HG03520 (cell line): ENCODE measurements around the gene RAB8B.
A peak's percentile ranks its signal among the peaks of the same experiment; 100 is the strongest.

Experiments used
- ATAC-seq: cut with Tn5 transposase; IDR thresholded peaks from one replicate; pipeline ENCODE4 v1.9.1; 2021; ENCODE audit warnings: mild to moderate bottlenecking, moderate library complexity; ENCODE audit not compliant: unreplicated experiment

Gene RAB8B

DNA sequence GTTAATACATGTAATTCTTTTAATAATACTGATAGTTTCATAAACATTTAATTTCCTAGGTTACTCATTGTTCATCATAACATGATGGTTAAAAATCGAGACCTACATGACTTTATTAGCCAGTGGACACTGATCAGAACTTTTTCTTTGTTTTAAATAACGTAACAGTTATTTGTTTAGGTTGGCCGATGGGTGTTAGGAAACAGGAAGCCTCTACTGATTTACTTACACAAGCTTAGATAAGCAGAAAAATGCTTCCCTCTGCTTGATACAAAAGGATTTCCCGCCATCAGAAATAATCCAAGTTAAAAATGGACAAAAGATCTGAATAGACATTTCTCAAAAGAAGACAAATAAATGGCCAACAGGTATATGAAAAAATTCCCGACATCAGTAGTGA is 71.4 kb downstream of the RAB8B start:
- ATAC-seq: no peak

- no peak for ATAC-seq
These were observed 71.9 kb downstream of the RAB8B start for GRCh38 chr15:63261311-63261710.

DNA sequence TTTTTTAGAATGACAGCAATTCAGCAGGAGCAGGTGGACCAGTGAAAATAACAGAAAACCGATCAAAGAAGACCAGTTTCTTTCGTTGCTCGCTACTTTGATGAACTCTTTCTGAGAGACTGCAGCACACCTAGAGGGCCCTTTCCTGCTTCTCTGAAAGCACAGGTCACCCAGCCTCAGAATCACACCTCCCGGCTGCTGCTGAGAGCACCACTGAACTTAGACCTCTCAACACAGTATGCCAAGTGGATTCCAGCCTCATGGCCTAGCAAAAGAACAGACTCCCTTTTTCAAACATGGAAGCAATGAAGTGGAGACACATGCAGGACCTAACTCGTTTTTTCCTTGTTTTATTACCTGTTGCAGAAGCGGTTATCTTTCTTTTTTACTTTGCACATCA is 74.1 kb downstream of the RAB8B start:
- no peak for ATAC-seq

DNA sequence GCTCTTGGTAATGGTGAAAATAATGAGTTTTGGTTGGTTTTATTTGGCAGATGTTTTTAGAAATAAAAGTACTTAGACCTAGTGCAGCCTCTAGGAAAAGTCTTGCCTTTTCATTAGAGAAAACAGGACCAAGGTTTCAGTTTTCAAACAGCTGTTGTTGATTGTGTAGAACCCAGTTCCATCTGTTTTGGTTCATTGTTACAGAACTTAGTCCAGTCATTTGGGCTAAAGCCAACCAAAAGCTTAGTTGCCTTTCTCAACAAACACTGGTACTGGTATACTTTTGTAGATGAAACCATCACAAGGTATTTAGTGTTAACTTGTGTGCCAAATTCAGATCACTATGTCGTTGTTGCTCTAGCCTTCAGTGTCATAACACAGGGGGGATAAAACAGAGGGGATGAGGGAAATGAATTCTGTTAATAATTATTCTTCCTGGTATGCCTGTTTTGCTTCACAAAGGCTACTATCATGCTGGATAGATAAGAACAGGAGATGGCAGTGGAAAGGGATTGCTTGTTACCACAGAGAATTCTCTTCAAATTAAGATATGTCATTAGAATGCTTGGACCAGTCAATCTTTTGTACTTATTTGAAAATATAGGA is 75.4 kb downstream of the RAB8B start:
- no peak for ATAC-seq

DNA sequence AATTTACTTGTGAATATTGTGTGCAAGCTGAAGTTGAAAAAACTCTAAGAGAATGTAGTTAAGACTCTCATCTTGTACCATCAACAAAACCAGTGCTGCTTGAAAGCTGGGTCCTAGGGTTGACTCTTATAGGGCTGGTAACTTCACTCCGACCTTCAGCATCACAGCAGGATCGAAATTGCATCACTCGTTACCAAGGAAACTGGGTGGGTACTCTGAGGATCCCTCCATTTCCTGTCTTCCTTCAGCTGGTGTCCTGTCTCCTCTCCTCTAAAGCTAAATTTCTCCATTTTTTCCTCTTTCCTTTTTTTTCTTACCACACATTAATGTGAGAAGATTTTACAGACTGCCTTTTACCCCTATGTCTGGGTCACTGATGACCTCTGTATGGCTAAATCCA is 85.0 kb downstream of the RAB8B start:
- ATAC-seq: no peak

DNA sequence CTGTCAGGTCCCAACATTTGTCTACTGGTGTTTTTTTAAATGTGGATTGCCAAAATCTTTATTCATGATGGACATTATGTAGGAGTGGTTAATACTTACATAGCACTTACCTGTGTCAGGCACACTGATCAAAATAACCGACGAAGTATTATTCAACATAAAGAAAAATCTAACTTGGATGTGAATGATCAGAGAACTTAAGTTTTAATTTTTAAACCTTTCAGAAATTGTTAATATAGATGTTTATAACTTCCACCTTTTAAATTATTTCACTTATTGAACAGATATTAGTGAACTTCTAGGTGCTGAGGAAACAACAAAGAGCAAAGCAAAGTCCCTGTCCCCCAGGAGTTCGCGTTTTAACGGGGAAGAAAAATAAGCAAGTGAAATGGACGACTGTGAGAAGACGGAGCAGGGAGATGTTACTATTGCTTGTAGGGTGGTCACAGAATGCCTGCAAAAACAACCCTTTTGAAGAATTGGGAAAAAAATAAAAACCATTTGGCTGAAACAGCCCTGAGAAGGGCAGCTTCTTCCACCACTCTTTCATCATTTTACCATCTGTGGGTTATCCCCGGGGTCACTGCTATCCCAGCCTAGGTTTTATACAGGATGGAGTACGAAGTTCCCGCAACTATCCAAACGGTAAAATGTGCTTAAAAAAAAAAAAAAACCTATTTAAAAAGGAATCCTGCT is 87.1 kb downstream of the RAB8B start:
- no peak for ATAC-seq

DNA sequence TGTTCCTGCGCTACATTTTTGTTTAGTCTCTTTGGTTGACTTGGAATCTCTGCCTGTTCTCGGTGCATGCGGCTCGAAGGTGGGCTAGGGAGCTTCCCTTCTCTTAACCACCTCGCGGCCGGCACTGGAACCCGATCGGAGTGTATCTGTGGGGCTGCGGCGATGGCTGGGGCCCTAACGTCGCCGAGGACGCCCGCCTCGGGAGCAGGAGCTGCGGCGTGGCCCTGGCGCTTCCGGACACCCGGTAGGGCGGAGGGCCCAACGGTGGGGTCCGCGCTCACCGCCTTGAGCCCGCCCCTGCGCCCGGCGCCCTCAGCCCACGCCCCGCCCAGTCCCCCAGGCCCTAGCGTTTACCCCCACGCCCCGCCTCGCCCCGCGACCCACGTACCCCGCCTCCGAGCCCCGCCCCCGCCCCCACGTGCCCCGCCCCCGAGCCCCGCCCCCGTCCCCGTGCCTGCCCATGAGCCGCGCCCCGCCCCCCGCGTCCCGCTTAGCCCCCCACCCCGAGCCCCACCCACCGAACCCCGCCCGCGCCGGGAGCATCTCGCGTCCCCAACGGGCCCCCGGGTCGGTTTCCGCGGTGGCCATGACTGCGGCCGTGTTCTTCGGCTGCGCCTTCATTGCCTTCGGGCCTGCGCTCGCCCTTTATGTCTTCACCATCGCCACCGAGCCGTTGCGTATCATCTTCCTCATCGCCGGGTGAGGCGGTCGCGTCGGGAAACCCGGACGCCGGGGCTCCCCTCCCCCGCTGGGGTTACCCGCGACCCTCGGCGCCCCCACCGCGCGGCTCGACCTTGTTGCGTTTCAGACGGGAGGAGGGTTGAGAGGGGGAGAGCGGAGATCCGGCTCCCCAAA is 87.9 kb downstream of the RAB8B start, which contains the start of gene APH1B:
Gene APH1B (plus strand): TSS at position 568 of the 855 bp plus-strand sequence. CDS start 19 bp downstream, at position 587.
- ATAC-seq: peak; percentile 68

DNA sequence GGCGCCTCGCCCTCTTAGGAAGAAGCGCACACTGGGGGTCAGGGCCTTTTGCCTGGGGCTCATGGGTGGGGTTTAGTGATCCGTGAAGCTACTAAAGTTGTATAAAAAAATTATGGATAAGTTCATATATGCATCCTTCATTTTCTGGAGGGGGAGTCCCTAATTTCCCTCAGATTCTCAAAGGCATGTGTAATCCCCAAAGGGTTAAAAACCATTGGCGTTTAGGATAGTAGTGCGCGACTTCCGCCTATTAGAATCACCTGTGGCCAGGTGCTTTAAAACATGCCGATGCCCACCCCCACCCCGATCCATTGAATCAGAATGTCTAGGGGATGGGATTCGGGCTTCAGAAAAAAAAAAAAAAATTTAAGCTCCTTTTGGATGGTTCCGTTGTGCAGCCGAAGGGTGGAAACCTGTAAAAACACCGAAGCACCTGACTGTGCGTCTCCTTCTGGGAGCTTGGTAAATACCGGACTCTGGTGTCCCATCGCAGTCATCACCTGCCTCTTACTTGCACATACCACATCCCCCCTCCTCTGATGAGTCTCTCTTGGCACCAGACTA is 88.6 kb downstream of the RAB8B start:
- ATAC-seq: peak; percentile 39

DNA sequence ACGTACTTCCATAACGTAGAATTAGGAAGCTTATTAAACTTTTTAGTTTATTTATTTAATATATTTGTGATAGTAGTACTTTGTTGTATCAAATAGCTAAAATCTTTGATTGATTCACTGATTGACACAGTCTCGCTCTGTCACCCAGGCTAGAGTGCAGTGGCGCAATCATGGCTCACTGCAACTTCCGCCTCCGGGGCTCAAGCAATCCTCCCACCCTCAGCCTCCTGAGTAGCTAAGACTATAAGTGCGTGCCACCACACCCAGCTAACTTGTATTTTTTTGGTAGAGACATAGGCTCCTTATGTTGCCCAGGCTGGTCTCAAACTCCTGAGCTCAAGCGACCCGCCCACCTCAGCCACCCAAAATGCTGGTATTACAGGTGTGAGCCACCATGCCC is 93.7 kb downstream of the RAB8B start:
- no peak for ATAC-seq

DNA sequence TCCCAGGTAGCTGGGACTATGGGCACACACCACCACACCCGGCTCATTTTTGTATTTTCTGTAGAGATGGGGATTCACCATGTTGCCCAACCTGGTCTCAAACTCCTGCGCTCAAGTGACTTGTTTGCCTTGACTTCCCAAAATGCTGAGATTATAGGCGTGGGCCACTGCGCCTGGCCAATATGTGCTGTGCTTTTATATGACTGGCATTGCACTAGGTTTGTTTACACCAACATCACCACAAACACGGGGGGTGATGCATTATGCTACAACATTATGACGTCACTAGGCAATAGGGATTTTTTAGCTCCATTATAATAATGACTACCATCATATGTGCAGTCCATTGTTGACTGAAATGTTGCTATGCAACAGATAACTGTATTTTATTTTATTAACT is 94.9 kb downstream of the RAB8B start:
- no peak for ATAC-seq

DNA sequence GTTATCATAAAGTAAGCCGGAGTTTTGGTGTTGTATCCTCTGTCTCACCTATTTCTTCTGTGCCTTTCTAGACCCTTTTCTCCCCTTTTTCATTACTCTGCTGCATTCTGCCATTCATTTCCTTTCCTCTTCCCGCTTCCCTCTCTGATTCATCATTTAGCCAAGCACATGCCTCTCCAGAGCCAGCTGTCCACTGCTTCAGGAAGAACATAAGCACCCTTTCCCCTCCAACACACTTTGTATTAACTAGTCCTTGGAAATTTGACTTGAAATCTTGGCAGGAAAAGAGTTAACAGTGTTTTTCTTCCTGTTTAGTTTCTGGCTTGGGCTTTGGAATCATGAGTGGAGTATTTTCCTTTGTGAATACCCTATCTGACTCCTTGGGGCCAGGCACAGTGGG is 97.7 kb downstream of the RAB8B start:
- ATAC-seq: no peak

DNA sequence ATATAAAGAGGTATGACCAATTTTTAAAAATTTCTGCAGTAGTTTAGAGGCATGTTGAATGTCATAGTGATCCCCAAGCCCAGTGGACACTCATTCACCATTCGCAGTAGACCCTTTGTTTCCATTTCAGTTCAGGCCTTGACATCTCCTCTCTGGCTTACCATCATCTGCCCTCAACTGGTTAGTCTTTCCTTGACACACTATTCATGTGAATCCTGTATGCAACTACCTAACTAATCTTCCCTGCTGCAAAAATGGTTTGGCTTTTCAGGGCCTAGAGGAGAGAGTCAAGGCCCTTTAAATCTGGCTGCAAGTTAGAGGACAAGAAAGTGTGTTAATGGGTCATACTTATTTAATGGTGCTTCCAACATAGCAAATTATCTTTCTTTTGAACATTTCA is 98.9 kb downstream of the RAB8B start:
- no peak for ATAC-seq

DNA sequence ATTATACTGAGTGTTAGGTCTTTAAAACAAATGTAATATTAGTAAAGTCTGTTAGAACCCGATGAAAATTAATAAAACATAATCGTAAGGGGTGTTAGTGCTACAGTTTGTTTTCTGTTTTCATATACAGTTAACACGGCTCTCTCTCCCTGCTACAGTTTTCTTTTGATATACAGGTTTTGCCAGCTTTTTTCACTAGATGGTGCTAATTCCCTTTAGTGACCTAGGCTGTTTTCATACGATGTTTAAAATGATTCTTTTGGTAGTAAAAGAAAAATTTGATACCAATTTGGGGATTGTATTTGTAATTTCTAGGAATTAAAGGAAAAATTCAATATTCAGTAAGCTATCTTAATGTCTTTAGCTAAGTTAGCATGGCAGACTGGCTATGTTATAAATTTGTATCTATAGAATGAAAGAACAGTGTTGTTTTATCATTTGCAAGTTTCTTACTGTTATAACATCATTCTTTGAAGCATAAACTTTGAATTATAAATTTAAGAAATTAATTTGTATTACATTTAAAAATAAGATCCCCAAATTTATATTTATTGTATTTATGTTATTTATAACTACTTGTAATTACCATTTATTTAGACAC is 99.5 kb downstream of the RAB8B start:
- ATAC-seq: no peak

DNA sequence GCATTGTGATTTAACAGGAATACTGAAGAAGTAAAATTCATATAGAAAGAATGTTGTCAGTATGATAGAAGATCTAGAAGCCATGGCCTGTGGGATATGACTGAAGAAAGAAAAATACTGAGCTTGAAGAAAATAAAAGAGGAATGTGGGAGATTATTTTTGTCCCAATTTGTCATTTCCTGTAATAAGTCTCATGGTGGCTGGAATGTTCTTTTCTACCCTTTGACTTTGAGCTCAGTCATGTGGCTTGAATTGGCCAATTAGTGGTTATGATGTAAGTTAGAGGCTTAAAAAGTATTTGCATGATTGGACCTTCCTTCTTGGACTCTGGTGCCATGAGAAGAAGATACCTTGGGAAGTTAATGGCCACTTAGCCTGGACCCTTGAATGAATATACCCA is 102.1 kb downstream of the RAB8B start:
- ATAC-seq: no peak

DNA sequence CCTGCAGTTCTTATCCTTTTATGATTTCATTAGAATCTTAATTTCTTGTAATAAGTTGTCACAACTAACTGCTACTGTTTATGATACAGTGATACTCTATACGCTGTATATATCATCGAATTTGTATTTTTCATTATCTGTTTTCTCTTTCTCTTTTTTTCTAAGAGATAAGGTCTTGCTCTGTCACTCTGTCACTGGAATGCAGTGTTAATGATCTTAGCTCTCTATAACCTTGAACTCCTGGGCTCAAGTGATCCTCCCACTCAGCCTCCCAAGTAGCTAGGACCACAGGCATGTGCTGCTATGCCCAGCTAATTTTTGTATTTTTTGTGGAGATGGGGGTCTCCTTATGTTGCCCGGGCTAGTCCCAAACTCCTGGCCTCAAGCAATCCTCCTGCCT is 102.8 kb downstream of the RAB8B start:
- ATAC-seq: no peak

- ATAC-seq: no peak
These were observed 103.4 kb downstream of the RAB8B start for GRCh38 chr15:63292771-63293170.

DNA sequence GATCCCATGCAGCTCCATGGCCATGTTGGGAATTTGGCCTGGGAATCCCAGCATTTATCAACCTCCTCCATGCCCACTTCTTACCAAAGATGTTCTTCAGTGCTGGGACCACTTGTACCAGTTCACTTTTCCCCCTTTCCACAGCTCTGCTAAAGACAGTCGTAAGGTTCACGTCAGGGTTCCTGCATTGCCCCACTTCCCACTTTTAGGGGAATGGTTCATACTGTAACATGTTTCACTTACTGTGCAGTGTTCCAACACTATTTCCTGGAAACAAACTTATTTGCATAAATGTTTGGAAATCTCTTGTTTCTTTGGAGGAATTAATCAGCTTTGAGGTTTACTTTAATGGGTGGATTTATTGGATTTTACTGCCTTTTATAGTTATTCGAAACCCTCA is 105.0 kb downstream of the RAB8B start:
- no peak for ATAC-seq

- ATAC-seq: no peak
These were observed 105.9 kb downstream of the RAB8B start for GRCh38 chr15:63295341-63295740.

DNA sequence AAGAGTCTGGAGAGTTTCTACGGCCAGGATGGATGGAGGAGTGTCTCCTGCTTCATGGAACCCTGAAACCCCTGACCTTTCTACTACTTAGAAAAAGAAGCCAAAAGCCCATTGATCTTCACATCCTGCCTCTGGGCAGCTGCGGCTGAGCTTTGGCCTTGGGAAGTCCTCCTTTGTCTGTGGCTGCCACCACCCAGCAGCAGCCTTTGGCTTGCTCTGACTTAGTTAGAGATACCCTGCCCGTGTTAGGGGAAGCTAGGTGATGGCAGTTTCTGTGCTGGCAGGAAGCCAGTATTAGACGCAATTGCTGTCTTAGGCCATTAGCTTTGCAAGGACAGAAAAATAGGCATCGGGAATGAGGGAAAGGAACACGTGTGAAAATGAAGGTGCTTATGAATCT is 106.8 kb downstream of the RAB8B start:
- no peak for ATAC-seq

GRCh38 chr15:63299943-63300575 is 110.7 kb downstream of the RAB8B start:
- no peak for ATAC-seq

DNA sequence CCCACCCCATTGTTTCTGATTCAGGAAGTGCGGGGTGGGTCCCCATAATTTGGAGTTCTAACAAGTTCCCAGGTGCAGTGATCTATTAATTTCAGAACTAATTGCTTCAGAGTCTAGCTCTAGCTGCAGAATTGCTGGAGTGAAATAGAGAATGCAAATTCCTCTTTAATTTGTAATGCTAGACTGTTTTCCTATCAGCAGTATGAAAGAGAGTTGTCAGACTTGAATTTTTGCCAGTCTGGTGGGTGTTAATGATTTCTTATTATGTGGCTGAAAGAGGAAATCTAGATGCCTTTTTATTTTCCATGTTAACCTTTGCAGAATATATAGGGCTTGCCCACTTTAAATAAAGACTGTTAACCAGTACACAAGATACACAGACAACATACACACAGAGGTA is 111.7 kb downstream of the RAB8B start:
- ATAC-seq: no peak
